ENCODE data around the gene GJC3.

- TF ChIP-seq, protein P1, sequence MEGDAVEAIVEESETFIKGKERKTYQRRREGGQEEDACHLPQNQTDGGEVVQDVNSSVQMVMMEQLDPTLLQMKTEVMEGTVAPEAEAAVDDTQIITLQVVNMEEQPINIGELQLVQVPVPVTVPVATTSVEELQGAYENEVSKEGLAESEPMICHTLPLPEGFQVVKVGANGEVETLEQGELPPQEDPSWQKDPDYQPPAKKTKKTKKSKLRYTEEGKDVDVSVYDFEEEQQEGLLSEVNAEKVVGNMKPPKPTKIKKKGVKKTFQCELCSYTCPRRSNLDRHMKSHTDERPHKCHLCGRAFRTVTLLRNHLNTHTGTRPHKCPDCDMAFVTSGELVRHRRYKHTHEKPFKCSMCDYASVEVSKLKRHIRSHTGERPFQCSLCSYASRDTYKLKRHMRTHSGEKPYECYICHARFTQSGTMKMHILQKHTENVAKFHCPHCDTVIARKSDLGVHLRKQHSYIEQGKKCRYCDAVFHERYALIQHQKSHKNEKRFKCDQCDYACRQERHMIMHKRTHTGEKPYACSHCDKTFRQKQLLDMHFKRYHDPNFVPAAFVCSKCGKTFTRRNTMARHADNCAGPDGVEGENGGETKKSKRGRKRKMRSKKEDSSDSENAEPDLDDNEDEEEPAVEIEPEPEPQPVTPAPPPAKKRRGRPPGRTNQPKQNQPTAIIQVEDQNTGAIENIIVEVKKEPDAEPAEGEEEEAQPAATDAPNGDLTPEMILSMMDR (IDR thresholded peaks at IDR 0.05), result no peak
- TF ChIP-seq POLR2A (IDR thresholded peaks at IDR 0.05) (no peak), EP300 (IDR thresholded peaks at IDR 0.05) (no peak)
These were observed 45.3 kb upstream of the GJC3 start for GRCh38 chr7:99974681-99975080.
